ENCODE results near the gene SPON1.
"Not testable (repeated sequence)": the region's sequence is repeated elsewhere in the genome, so short reads cannot be mapped to it uniquely, and the experiment has no call there.

The SPON1 gene

GRCh38 chr11:14163576-14163975, 201.1 kb downstream of the SPON1 start:
- no peaks in the 10 kb centered on the region for H3K79me2 ChIP-seq (ENCODE audit: insufficient read depth, low read length)
- H3K4me1 ChIP-seq (ENCODE audit: insufficient read depth, low read length, severe bottlenecking): no peaks in the 10 kb centered on the region
- H3K9me2 ChIP-seq (ENCODE audit: low read depth, low read length): no peaks in the 10 kb centered on the region
- H3K9ac ChIP-seq (ENCODE audit: low read length): no peak overlapping the region
- H2AFZ ChIP-seq (ENCODE audit: low read length): no peak overlapping the region
- no peaks in the 10 kb centered on the region for H3F3A ChIP-seq (ENCODE audit: insufficient read depth, low read length)
- no peaks in the 10 kb centered on the region for H3K27me3 ChIP-seq (ENCODE audit: insufficient read depth, low read length)
- TF ChIP-seq CTCF (IDR thresholded peaks at IDR 0.05; ENCODE audit: low read length) (no peak), EZH2 (IDR thresholded peaks at IDR 0.05; ENCODE audit: borderline replicate concordance, low read length) (no peak)
- H3K4me3 ChIP-seq (ENCODE audit: low read depth, low read length, poor library complexity, severe bottlenecking): no peak overlapping the region
- H4K20me1 ChIP-seq (ENCODE audit: insufficient read depth, low read length): no peaks in the 10 kb centered on the region
- H3K9me3 ChIP-seq (ENCODE audit: low read length): 0 out of 2 replicates have a peak, but pooled peaks cover 2% of the 10 kb centered on the region
- H3K4me2 ChIP-seq (ENCODE audit: low read length): no peak overlapping the region
- no peaks in the 10 kb centered on the region for H3K36me3 ChIP-seq (ENCODE audit: insufficient read depth, low read length)
- H3K27ac ChIP-seq (ENCODE audit: low read depth, low read length, poor library complexity, severe bottlenecking): no peak overlapping the region

GRCh38 chr11:14173679-14174078, 211.2 kb downstream of the SPON1 start:
- H3K4me1 ChIP-seq (ENCODE audit: insufficient read depth, low read length, severe bottlenecking); H3K9me2 ChIP-seq (ENCODE audit: low read depth, low read length); H3K9me3 ChIP-seq (ENCODE audit: low read length); H2AFZ ChIP-seq (ENCODE audit: low read length); H3F3A ChIP-seq (ENCODE audit: insufficient read depth, low read length); H3K79me2 ChIP-seq (ENCODE audit: insufficient read depth, low read length); H4K20me1 ChIP-seq (ENCODE audit: insufficient read depth, low read length); H3K4me2 ChIP-seq (ENCODE audit: low read length); H3K27me3 ChIP-seq (ENCODE audit: insufficient read depth, low read length); H3K9ac ChIP-seq (ENCODE audit: low read length); H3K4me3 ChIP-seq (ENCODE audit: low read depth, low read length, poor library complexity, severe bottlenecking); H3K27ac ChIP-seq (ENCODE audit: low read depth, low read length, poor library complexity, severe bottlenecking); H3K36me3 ChIP-seq (ENCODE audit: insufficient read depth, low read length): not testable (repeated sequence)

GRCh38 chr11:14179116-14179820, 216.7 kb downstream of the SPON1 start:
- H3K4me1 ChIP-seq (ENCODE audit: insufficient read depth, low read length, severe bottlenecking): no peaks in the 10 kb centered on the region
- H4K20me1 ChIP-seq (ENCODE audit: insufficient read depth, low read length): no peaks in the 10 kb centered on the region
- no peak overlapping the region for H3K9ac ChIP-seq (ENCODE audit: low read length)
- H3K27ac ChIP-seq (ENCODE audit: low read depth, low read length, poor library complexity, severe bottlenecking): no peak overlapping the region
- H3K27me3 ChIP-seq (ENCODE audit: insufficient read depth, low read length): no peaks in the 10 kb centered on the region
- no peak overlapping the region for H3K4me2 ChIP-seq (ENCODE audit: low read length)
- H3F3A ChIP-seq (ENCODE audit: insufficient read depth, low read length): no peaks in the 10 kb centered on the region
- no peak overlapping the region for H3K4me3 ChIP-seq (ENCODE audit: low read depth, low read length, poor library complexity, severe bottlenecking)
- H3K9me3 ChIP-seq (ENCODE audit: low read length): no peaks in the 10 kb centered on the region
- no peaks in the 10 kb centered on the region for H3K36me3 ChIP-seq (ENCODE audit: insufficient read depth, low read length)
- TF ChIP-seq CTCF (IDR thresholded peaks at IDR 0.05; ENCODE audit: low read length) (no peak), EZH2 (IDR thresholded peaks at IDR 0.05; ENCODE audit: borderline replicate concordance, low read length) (no peak)
- H2AFZ ChIP-seq (ENCODE audit: low read length): no peak overlapping the region
- H3K9me2 ChIP-seq (ENCODE audit: low read depth, low read length): no peaks in the 10 kb centered on the region
- H3K79me2 ChIP-seq (ENCODE audit: insufficient read depth, low read length): no peaks in the 10 kb centered on the region

GRCh38 chr11:14181121-14181520, 218.6 kb downstream of the SPON1 start:
- Histone ChIP-seq H3K4me1 (ENCODE audit: insufficient read depth, low read length, severe bottlenecking) (no peaks in the 10 kb centered on the region), H3K36me3 (ENCODE audit: insufficient read depth, low read length) (no peaks in the 10 kb centered on the region), H2AFZ (ENCODE audit: low read length) (no peak overlapping the region), H3K79me2 (ENCODE audit: insufficient read depth, low read length) (no peaks in the 10 kb centered on the region), H3K9me2 (ENCODE audit: low read depth, low read length) (no peaks in the 10 kb centered on the region), H3K9me3 (ENCODE audit: low read length) (no peaks in the 10 kb centered on the region), H3K9ac (ENCODE audit: low read length) (no peak overlapping the region), H3K4me3 (ENCODE audit: low read depth, low read length, poor library complexity, severe bottlenecking) (no peak overlapping the region), H3K27me3 (ENCODE audit: insufficient read depth, low read length) (no peaks in the 10 kb centered on the region), H3K4me2 (ENCODE audit: low read length) (no peak overlapping the region), H3K27ac (ENCODE audit: low read depth, low read length, poor library complexity, severe bottlenecking) (no peak overlapping the region), H3F3A (ENCODE audit: insufficient read depth, low read length) (no peaks in the 10 kb centered on the region), H4K20me1 (ENCODE audit: insufficient read depth, low read length) (no peaks in the 10 kb centered on the region)
- no peak for TF ChIP-seq EZH2 (IDR thresholded peaks at IDR 0.05; ENCODE audit: borderline replicate concordance, low read length)
- no peak for TF ChIP-seq CTCF (IDR thresholded peaks at IDR 0.05; ENCODE audit: low read length)

Data from OCI-LY1 (cell line).